ENCODE measurements around the gene ADAM33. TPM values are rescaled to one million over a fixed set of nuclear protein-coding genes. Genes with fewer than 3 reads are reported as not detected.

The ADAM33 gene
- total RNA-seq, 2 donors from 2014 or later, result 18.2 to 38.3 TPM

GRCh38 chr20:3686421-3686820 lies 4.6 kb upstream of the ADAM33 start:
- no peaks in the 10 kb centered on the region for H3K9me3 ChIP-seq
- DNase-seq (ENCODE audit: low spot score), result no peak
- peak overlapping the region in 1 of 2 donors; percentile 34 for H3K27ac ChIP-seq
- H3K27me3 ChIP-seq (replicated peaks; ENCODE audit: insufficient read depth), result no peaks in the 10 kb centered on the region
- intact Hi-C loops (cut with DNase I), result no loop called here
- no peaks in the 10 kb centered on the region for H3K36me3 ChIP-seq
- peaks cover 5% of the 10 kb centered on the region for H3K4me1 ChIP-seq (replicated peaks)
- TF ChIP-seq CTCF (IDR thresholded peaks at IDR 0.05) (no peak), POLR2A (IDR thresholded peaks at IDR 0.05) (no peak), POLR2AphosphoS5 (IDR thresholded peaks at IDR 0.05) (no peak)
- 37% methylated on average over 7 of the region's 7 CpGs for WGBS
- H3K4me3 ChIP-seq, result no peak overlapping the region

- DNase-seq (ENCODE audit: low spot score), result no peak
- intact Hi-C loops (cut with DNase I), result no loop called here
- WGBS, result 63% methylated on average over 7 of the region's 7 CpGs
- TF ChIP-seq POLR2AphosphoS5 (IDR thresholded peaks at IDR 0.05) (no peak), CTCF (IDR thresholded peaks at IDR 0.05) (no peak), POLR2A (IDR thresholded peaks at IDR 0.05) (no peak)
- peaks cover 5% of the 10 kb centered on the region for H3K4me1 ChIP-seq (replicated peaks)
- H3K27ac ChIP-seq, result no peak overlapping the region
- no peaks in the 10 kb centered on the region for H3K9me3 ChIP-seq
- H3K27me3 ChIP-seq (replicated peaks; ENCODE audit: insufficient read depth), result no peaks in the 10 kb centered on the region
- no peak overlapping the region for H3K4me3 ChIP-seq
- H3K36me3 ChIP-seq, result no peaks in the 10 kb centered on the region
These were observed 3.5 kb upstream of the ADAM33 start for GRCh38 chr20:3685341-3685740.

- TF ChIP-seq CTCF (IDR thresholded peaks at IDR 0.05) (no peak), POLR2AphosphoS5 (IDR thresholded peaks at IDR 0.05) (no peak), POLR2A (IDR thresholded peaks at IDR 0.05) (no peak)
- intact Hi-C loops (cut with DNase I), result no loop called here
- no peak for DNase-seq (ENCODE audit: low spot score)
- Histone ChIP-seq H3K4me1 (replicated peaks) (peaks cover under 1% of the 10 kb centered on the region), H3K9me3 (no peaks in the 10 kb centered on the region), H3K36me3 (no peaks in the 10 kb centered on the region), H3K27me3 (replicated peaks; ENCODE audit: insufficient read depth) (peaks cover 3% of the 10 kb centered on the region), H3K4me3 (peak overlapping the region; percentile 34), H3K27ac (peak overlapping the region; percentile 69 to 76)
- WGBS, result 18% methylated on average over 21 of the region's 32 CpGs
These were observed 369 bp downstream of the ADAM33 start for GRCh38 chr20:3681352-3681930.

- no peak for DNase-seq (ENCODE audit: low spot score)
- 48% methylated on average over 13 of the region's 15 CpGs for WGBS
- intact Hi-C loops (cut with DNase I), result no loop called here
- Histone ChIP-seq H3K27me3 (replicated peaks; ENCODE audit: insufficient read depth) (peaks cover 3% of the 10 kb centered on the region), H3K4me3 (peak overlapping the region; percentile 34), H3K9me3 (no peaks in the 10 kb centered on the region), H3K36me3 (no peaks in the 10 kb centered on the region), H3K27ac (peak overlapping the region; percentile 69 to 76), H3K4me1 (replicated peaks) (no peaks in the 10 kb centered on the region)
- no peak for TF ChIP-seq POLR2A (IDR thresholded peaks at IDR 0.05)
- TF ChIP-seq POLR2AphosphoS5 (IDR thresholded peaks at IDR 0.05), result no peak
- TF ChIP-seq CTCF (IDR thresholded peaks at IDR 0.05), result no peak
These were observed 984 bp downstream of the ADAM33 start for GRCh38 chr20:3680701-3681351.
